ENCODE data around the gene TXNDC16.

Gene TXNDC16

DNA sequence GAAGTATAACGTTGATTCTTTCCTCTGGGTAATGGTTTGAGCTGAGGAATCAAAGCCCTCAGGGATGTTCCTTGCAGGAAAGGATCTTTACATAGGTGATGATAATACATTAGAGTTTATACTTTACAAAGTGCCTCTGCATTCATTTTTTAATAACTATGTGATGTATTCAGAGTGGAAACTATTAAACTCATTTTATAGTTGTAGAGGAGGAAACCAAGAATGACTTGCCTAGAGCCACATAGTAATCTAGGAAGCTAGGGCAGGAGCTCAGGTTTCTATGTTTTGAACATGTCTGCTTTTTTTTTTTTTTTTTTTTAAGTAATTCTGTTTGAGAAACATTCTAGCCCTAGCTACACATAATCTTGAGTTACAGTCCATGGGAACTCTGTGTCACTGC, 117.3 kb downstream of the TXNDC16 start:
- TF ChIP-seq, protein P1, sequence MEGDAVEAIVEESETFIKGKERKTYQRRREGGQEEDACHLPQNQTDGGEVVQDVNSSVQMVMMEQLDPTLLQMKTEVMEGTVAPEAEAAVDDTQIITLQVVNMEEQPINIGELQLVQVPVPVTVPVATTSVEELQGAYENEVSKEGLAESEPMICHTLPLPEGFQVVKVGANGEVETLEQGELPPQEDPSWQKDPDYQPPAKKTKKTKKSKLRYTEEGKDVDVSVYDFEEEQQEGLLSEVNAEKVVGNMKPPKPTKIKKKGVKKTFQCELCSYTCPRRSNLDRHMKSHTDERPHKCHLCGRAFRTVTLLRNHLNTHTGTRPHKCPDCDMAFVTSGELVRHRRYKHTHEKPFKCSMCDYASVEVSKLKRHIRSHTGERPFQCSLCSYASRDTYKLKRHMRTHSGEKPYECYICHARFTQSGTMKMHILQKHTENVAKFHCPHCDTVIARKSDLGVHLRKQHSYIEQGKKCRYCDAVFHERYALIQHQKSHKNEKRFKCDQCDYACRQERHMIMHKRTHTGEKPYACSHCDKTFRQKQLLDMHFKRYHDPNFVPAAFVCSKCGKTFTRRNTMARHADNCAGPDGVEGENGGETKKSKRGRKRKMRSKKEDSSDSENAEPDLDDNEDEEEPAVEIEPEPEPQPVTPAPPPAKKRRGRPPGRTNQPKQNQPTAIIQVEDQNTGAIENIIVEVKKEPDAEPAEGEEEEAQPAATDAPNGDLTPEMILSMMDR (IDR thresholded peaks at IDR 0.05; ENCODE audit: low read depth, low read length), result no peak
- TF ChIP-seq EZH2phosphoT487 (IDR thresholded peaks at IDR 0.05; ENCODE audit: low read depth), result no peak
- no peaks in the 10 kb centered on the region for H3K79me2 ChIP-seq (ENCODE audit: low read length)
- H3K4me2 ChIP-seq (ENCODE audit: low read length), result no peak overlapping the region
- H3K9me3 ChIP-seq (ENCODE audit: insufficient read depth, low read length), result no peaks in the 10 kb centered on the region
- H3K36me3 ChIP-seq (replicated peaks; ENCODE audit: low read depth, low read length), result no peaks in the 10 kb centered on the region
- H4K20me1 ChIP-seq (ENCODE audit: insufficient read depth, low read length), result no peaks in the 10 kb centered on the region
- H3K9ac ChIP-seq (ENCODE audit: low read length), result no peak overlapping the region
- no peak overlapping the region for H3K4me3 ChIP-seq (ENCODE audit: low read length)
- H3K27me3 ChIP-seq (ENCODE audit: low read depth, low read length), result no peaks in the 10 kb centered on the region
- H2AFZ ChIP-seq (ENCODE audit: low read depth, low read length), result no peak overlapping the region
- no peak overlapping the region for H3K27ac ChIP-seq (ENCODE audit: low read length)
- no peaks in the 10 kb centered on the region for H3K4me1 ChIP-seq (ENCODE audit: low read length)

DNA sequence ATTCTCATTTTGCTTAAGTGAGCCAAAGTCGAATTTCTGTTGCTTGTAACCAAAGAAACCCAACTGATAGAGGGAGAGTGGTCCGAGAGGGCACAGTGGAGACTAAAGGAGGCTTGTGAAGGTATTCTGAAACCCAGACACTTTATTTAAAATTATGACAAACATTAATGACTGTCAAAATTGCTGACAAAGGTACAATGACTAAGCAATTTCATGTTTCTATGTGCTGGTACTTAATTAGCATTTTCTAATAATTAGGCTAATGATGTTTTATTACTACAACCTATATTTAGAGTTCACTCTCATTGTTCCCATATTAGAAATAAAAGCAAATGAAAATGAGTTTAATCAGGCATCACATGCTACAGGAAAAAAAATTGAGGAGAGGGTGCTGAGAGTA, 121.8 kb downstream of the TXNDC16 start:
- H4K20me1 ChIP-seq (ENCODE audit: insufficient read depth, low read length), result no peaks in the 10 kb centered on the region
- H3K27ac ChIP-seq (ENCODE audit: low read length), result no peak overlapping the region
- no peaks in the 10 kb centered on the region for H3K4me1 ChIP-seq (ENCODE audit: low read length)
- H3K27me3 ChIP-seq (ENCODE audit: low read depth, low read length), result no peaks in the 10 kb centered on the region
- no peaks in the 10 kb centered on the region for H3K9me3 ChIP-seq (ENCODE audit: insufficient read depth, low read length)
- no peak overlapping the region for H2AFZ ChIP-seq (ENCODE audit: low read depth, low read length)
- TF ChIP-seq EZH2phosphoT487 (IDR thresholded peaks at IDR 0.05; ENCODE audit: low read depth), result no peak
- TF ChIP-seq, protein P1 (IDR thresholded peaks at IDR 0.05; ENCODE audit: low read depth, low read length), result no peak
- H3K4me2 ChIP-seq (ENCODE audit: low read length), result no peak overlapping the region
- H3K9ac ChIP-seq (ENCODE audit: low read length), result no peak overlapping the region
- H3K36me3 ChIP-seq (replicated peaks; ENCODE audit: low read depth, low read length), result no peaks in the 10 kb centered on the region
- H3K79me2 ChIP-seq (ENCODE audit: low read length), result no peaks in the 10 kb centered on the region
- H3K4me3 ChIP-seq (ENCODE audit: low read length), result no peak overlapping the region

DNA sequence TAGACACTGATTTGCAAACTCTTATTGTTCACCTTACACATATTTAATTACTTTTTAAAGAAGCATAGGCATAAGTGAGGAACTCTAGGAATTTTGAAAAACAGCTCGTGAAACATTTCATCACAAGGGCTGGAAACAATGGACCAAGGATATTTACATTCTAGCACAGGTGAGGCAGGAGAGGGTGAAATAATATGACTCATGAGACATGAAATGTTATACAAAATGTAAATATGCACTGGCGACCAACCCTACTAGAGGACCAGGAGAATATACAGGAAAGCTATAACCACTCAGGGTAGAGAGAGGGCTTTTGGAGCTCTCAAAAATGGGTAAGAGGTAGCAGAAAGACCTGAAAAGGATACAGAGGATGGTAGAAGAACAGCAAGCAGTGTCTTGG, 122.9 kb downstream of the TXNDC16 start:
- no peaks in the 10 kb centered on the region for H3K4me1 ChIP-seq (ENCODE audit: low read length)
- no peak overlapping the region for H3K27ac ChIP-seq (ENCODE audit: low read length)
- no peaks in the 10 kb centered on the region for H3K27me3 ChIP-seq (ENCODE audit: low read depth, low read length)
- no peak overlapping the region for H3K4me2 ChIP-seq (ENCODE audit: low read length)
- H3K4me3 ChIP-seq (ENCODE audit: low read length), result no peak overlapping the region
- no peaks in the 10 kb centered on the region for H3K9me3 ChIP-seq (ENCODE audit: insufficient read depth, low read length)
- no peaks in the 10 kb centered on the region for H3K36me3 ChIP-seq (replicated peaks; ENCODE audit: low read depth, low read length)
- no peaks in the 10 kb centered on the region for H4K20me1 ChIP-seq (ENCODE audit: insufficient read depth, low read length)
- TF ChIP-seq, protein P1 (IDR thresholded peaks at IDR 0.05; ENCODE audit: low read depth, low read length), result no peak
- TF ChIP-seq EZH2phosphoT487 (IDR thresholded peaks at IDR 0.05; ENCODE audit: low read depth), result no peak
- H3K79me2 ChIP-seq (ENCODE audit: low read length), result no peaks in the 10 kb centered on the region
- H2AFZ ChIP-seq (ENCODE audit: low read depth, low read length), result no peak overlapping the region
- no peak overlapping the region for H3K9ac ChIP-seq (ENCODE audit: low read length)

DNA sequence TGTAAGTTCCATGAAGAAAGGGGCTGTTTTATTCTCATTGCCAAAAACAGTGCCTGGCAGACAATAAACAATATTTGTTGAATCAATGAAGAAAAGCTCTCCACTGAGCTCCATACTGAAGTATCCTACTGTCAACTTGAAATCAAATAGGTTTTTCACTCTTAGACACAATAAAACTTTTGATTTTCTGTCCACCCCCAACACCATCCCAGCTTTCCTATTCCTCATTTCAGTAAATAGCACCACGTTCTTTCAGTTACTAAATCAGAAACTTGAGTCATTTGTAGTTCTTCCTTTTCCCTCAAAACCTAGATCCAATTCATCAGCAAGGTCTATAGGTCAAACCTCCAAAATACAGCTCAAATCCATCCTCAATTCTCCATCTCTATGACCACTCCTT, 124.8 kb downstream of the TXNDC16 start:
- Histone ChIP-seq H3K4me1 (ENCODE audit: low read length) (no peaks in the 10 kb centered on the region), H2AFZ (ENCODE audit: low read depth, low read length) (no peak overlapping the region), H3K9ac (ENCODE audit: low read length) (no peak overlapping the region), H3K4me3 (ENCODE audit: low read length) (no peak overlapping the region), H3K79me2 (ENCODE audit: low read length) (no peaks in the 10 kb centered on the region), H4K20me1 (ENCODE audit: insufficient read depth, low read length) (no peaks in the 10 kb centered on the region), H3K27ac (ENCODE audit: low read length) (no peak overlapping the region), H3K36me3 (replicated peaks; ENCODE audit: low read depth, low read length) (no peaks in the 10 kb centered on the region), H3K9me3 (ENCODE audit: insufficient read depth, low read length) (no peaks in the 10 kb centered on the region), H3K27me3 (ENCODE audit: low read depth, low read length) (no peaks in the 10 kb centered on the region), H3K4me2 (ENCODE audit: low read length) (no peak overlapping the region)
- no peak for TF ChIP-seq EZH2phosphoT487 (IDR thresholded peaks at IDR 0.05; ENCODE audit: low read depth)
- TF ChIP-seq, protein P1 (IDR thresholded peaks at IDR 0.05; ENCODE audit: low read depth, low read length), result no peak

Data from OCI-LY3 (cell line).